C4-2B (cell line): Measurements from ENCODE around the gene BARX1.

Source experiments
- ZFX ChIP-seq: fragments of 450-650 bp; IDR thresholded peaks from 2 replicates; pipeline ENCODE4 v1.6.1; 2017
- TF ChIP-seq, protein P1 (sequence below): fragments of 450-650 bp; conservative IDR thresholded peaks from 2 replicates; pipeline ENCODE4 v1.5.1; 2017; ENCODE audit warnings: mild to moderate bottlenecking

GRCh38 chr9:93902051-93902779 is 52.9 kb downstream of the BARX1 start:
- TF ChIP-seq, protein P1, sequence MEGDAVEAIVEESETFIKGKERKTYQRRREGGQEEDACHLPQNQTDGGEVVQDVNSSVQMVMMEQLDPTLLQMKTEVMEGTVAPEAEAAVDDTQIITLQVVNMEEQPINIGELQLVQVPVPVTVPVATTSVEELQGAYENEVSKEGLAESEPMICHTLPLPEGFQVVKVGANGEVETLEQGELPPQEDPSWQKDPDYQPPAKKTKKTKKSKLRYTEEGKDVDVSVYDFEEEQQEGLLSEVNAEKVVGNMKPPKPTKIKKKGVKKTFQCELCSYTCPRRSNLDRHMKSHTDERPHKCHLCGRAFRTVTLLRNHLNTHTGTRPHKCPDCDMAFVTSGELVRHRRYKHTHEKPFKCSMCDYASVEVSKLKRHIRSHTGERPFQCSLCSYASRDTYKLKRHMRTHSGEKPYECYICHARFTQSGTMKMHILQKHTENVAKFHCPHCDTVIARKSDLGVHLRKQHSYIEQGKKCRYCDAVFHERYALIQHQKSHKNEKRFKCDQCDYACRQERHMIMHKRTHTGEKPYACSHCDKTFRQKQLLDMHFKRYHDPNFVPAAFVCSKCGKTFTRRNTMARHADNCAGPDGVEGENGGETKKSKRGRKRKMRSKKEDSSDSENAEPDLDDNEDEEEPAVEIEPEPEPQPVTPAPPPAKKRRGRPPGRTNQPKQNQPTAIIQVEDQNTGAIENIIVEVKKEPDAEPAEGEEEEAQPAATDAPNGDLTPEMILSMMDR = no peak
- no peak for TF ChIP-seq ZFX
